Kidney (tissue), 14 donors: Measurements from ENCODE around the gene ZNF189. TPM values are rescaled to one million over a fixed set of nuclear protein-coding genes. Genes with fewer than 3 reads are reported as not detected.

ENCODE experiments used
- DNase-seq, 5 donors: peaks; one replicate each; pipeline ENCODE4 v3.0.0-alpha.2; 2013 to 2020
- FAIRE-seq: peaks from 2 replicates; lab custom pipeline; 2012; peaks lifted over from hg19 to GRCh38; lab: Jason Lieb, UNC
- H3K27ac ChIP-seq, 2 donors: one replicate each; pipeline ENCODE4 v1.7.0; 2013; ENCODE audit warnings: low read depth in 2 of 2, low read length in 2 of 2, inconsistent platforms in 1 of 2
- H3K27me3 ChIP-seq: one replicate; pipeline ENCODE4 v1.7.1; 2013; ENCODE audit warnings: low read length, inconsistent platforms; ENCODE audit not compliant: control insufficient read depth, insufficient read depth
- H3K36me3 ChIP-seq, 3 donors: one replicate each; pipeline versions ENCODE4 v1.7.0 to v1.7.1; 2013; ENCODE audit warnings: low read length in 3 of 3, control low read depth in 1 of 3, inconsistent platforms in 1 of 3; ENCODE audit not compliant: insufficient read depth in 3 of 3, control insufficient read depth in 2 of 3
- H3K4me1 ChIP-seq, 3 donors: one replicate each; pipeline versions ENCODE4 v1.7.0 to v1.7.1; 2013; ENCODE audit warnings: low read length in 3 of 3, inconsistent platforms in 1 of 3, low read depth in 1 of 3; ENCODE audit not compliant: control insufficient read depth in 2 of 3, insufficient read depth in 2 of 3
- H3K4me3 ChIP-seq, 3 donors: one replicate each; pipeline versions ENCODE4 v1.7.0 to v1.8.1; 2013; ENCODE audit warnings: low read length in 3 of 3, control low read depth in 1 of 3, inconsistent platforms in 1 of 3
- H3K9ac ChIP-seq, 3 donors: one replicate each; pipeline versions ENCODE4 v1.7.0 to v1.7.1; 2013; ENCODE audit warnings: low read length in 3 of 3, control low read depth in 1 of 3, inconsistent platforms in 1 of 3
- H3K9me3 ChIP-seq, 3 donors: one replicate each; pipeline versions ENCODE4 v1.7.0 to v1.7.1; 2013; ENCODE audit warnings: low read length in 3 of 3, control low read depth in 1 of 3, inconsistent platforms in 1 of 3; ENCODE audit not compliant: control insufficient read depth in 2 of 3, insufficient read depth in 1 of 3
- intact Hi-C: fragments of 100-400 bp; cut with DNase I; formaldehyde crosslinking; loops from one replicate; pipeline ENCODE4 v1.11.1; 2022
- polyA plus RNA-seq: library from polyadenylated mRNA; stranded (reverse); fragments of 350-450 nt; fragmentation: Illumina TruSeq; extraction: RNeasy Lipid Tissue Mini Kit (QIAGEN cat#74804); gene quantifications from one replicate; pipeline ENCODE4 v1.2.3, GENCODE V29; 2014; ENCODE audit warnings: low read depth, low replicate concordance; ENCODE audit not compliant: insufficient read depth
- total RNA-seq: library from RNA; stranded (reverse); fragmentation: NEBNext Ultra II Directional; extraction: Animal tissue kit (Norgen Biotek cat#: 25700); gene quantifications from one replicate; pipeline ENCODE4 v1.2.1, GENCODE V29; 2021
- TF ChIP-seq, protein P1 (sequence below): IDR thresholded peaks from 3 replicates; pipeline ENCODE4 v1.5.1; 2012; ENCODE audit warnings: mild to moderate bottlenecking, moderate library complexity, borderline replicate concordance; ENCODE audit not compliant: insufficient read depth; ENCODE audit errors: extremely low read depth
- donor health status: control.
- donor health status: control.
- donor health status: control.
- donor health status: control.
- donor health status: control.
- donor health status: DM: yes; HTN: yes; CAD: no.
- donor health status: Normal renal cell carcinoma (clear cell type).

The ZNF189 gene
- total and polyA plus RNA-seq, 2 donors from 2014 or later: 13.1 to 22.9 TPM

DNA sequence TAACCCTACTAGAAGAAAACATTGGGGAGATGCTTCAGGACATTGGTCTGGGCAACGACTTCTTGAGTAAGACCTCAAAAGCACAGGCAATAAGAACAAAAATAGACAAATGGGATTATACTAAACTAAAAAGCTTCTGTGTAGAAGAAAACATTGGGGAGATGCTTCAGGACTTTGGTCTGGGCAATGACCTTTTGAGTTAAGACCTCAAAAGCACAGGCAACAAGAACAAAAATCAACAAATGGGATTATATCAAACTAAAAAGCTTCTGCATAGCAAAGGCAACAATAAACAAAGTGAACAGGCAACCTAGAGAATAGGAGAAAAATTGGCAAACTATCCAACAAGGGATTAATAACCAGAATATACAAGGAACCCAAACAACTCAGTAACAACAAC, 4.0 kb upstream of the ZNF189 start:
- intact Hi-C loops: no loop called here

GRCh38 chr9:101397746-101398067, 944 bp upstream of the ZNF189 start:
- Histone ChIP-seq H3K9ac (peak overlapping the region; percentile 93 to 100 (median 97)), H3K36me3 (peaks cover 7 to 19% (median 15%) of the 10 kb centered on the region in 3 donors), H3K9me3 (peaks cover 0 to 3% (median 0%) of the 10 kb centered on the region in 3 donors), H3K27ac (peak overlapping the region in 1 of 2 donors; percentile 84), H3K4me1 (peaks cover 3 to 8% (median 8%) of the 10 kb centered on the region in 3 donors), H3K4me3 (peak overlapping the region; percentile 96 to 99 (median 97)), H3K27me3 (no peaks in the 10 kb centered on the region)
- intact Hi-C loops: no loop called here
- DNase-seq (no peak), FAIRE-seq (no peak)
- TF ChIP-seq, protein P1, sequence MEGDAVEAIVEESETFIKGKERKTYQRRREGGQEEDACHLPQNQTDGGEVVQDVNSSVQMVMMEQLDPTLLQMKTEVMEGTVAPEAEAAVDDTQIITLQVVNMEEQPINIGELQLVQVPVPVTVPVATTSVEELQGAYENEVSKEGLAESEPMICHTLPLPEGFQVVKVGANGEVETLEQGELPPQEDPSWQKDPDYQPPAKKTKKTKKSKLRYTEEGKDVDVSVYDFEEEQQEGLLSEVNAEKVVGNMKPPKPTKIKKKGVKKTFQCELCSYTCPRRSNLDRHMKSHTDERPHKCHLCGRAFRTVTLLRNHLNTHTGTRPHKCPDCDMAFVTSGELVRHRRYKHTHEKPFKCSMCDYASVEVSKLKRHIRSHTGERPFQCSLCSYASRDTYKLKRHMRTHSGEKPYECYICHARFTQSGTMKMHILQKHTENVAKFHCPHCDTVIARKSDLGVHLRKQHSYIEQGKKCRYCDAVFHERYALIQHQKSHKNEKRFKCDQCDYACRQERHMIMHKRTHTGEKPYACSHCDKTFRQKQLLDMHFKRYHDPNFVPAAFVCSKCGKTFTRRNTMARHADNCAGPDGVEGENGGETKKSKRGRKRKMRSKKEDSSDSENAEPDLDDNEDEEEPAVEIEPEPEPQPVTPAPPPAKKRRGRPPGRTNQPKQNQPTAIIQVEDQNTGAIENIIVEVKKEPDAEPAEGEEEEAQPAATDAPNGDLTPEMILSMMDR: no peak

More for the DNA sequence above, 4.0 kb upstream of the ZNF189 start:
- H3K9me3 ChIP-seq: peaks cover 0 to 3% (median 0%) of the 10 kb centered on the region in 3 donors
- H3K4me1 ChIP-seq: no peaks in the 10 kb centered on the region
- no peak overlapping the region for H3K27ac ChIP-seq
- H3K27me3 ChIP-seq: no peaks in the 10 kb centered on the region
- TF ChIP-seq, protein P1: no peak
- DNase-seq (no peak), FAIRE-seq (no peak)
- no peak overlapping the region for H3K4me3 ChIP-seq
- H3K9ac ChIP-seq: no peak overlapping the region
- H3K36me3 ChIP-seq: peaks cover 0 to 7% (median 5%) of the 10 kb centered on the region in 3 donors

- H3K27ac ChIP-seq: peak overlapping the region; percentile 56 to 75
- DNase-seq: peak in 3 of 5 donors; percentile 31 to 90 (median 44)
- peaks cover 0 to 11% (median 5%) of the 10 kb centered on the region in 3 donors for H3K9me3 ChIP-seq
- H3K27me3 ChIP-seq: no peaks in the 10 kb centered on the region
- H3K4me3 ChIP-seq: peak overlapping the region; percentile 63 to 96 (median 78)
- peaks cover 3 to 8% (median 8%) of the 10 kb centered on the region in 3 donors for H3K4me1 ChIP-seq
- peaks cover 21 to 32% (median 25%) of the 10 kb centered on the region in 3 donors for H3K36me3 ChIP-seq
- FAIRE-seq: no peak
- H3K9ac ChIP-seq: peak overlapping the region; percentile 62 to 85 (median 80)
- TF ChIP-seq, protein P1: no peak
- intact Hi-C loops: no loop called here
These were observed 435 bp downstream of the ZNF189 start for GRCh38 chr9:101398930-101399642.
